Measurements from ENCODE around the gene PREX1. TPM values are rescaled to one million over a fixed set of nuclear protein-coding genes. Genes with fewer than 3 reads are reported as not detected.

The PREX1 gene
- total RNA-seq, 1 donor from 2014 or later = 78.2 TPM

DNA sequence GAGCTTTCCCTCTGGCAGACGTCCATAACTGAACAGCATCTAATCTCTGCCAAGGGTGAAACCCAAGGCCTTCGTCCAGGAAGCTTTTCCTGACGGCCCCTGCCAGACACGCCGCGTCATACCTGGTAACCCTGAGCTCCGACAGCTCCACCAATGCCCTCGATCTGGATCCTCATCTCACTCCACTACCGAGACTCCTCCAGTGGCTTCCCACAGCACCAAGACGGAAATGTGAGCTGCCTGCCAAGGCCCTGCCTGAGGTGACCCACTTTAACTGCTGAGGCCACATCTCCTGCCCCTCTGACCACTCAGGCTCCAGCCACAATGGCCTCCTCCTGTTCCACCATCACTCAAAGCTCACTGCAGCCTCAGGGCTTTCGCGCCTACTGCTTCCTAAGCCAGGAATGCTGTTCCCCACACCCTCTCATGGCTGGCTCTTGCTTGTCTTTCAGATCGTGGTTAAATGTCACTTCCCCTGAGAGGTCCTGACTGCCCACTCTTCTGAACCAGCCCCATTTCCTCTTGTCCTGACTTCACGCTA is 143.2 kb downstream of the PREX1 start:
- Histone ChIP-seq H3K9me3 (no peaks in the 10 kb centered on the region), H3K4me1 (peaks cover 64% of the 10 kb centered on the region), H3K27me3 (ENCODE audit: low read depth) (no peaks in the 10 kb centered on the region), H3K36me3 (peaks cover 30% of the 10 kb centered on the region), H3K4me3 (no peak overlapping the region), H3K27ac (no peak overlapping the region)
- ATAC-seq (no peak), DNase-seq (peak; percentile 38)
- TF ChIP-seq, protein P1, sequence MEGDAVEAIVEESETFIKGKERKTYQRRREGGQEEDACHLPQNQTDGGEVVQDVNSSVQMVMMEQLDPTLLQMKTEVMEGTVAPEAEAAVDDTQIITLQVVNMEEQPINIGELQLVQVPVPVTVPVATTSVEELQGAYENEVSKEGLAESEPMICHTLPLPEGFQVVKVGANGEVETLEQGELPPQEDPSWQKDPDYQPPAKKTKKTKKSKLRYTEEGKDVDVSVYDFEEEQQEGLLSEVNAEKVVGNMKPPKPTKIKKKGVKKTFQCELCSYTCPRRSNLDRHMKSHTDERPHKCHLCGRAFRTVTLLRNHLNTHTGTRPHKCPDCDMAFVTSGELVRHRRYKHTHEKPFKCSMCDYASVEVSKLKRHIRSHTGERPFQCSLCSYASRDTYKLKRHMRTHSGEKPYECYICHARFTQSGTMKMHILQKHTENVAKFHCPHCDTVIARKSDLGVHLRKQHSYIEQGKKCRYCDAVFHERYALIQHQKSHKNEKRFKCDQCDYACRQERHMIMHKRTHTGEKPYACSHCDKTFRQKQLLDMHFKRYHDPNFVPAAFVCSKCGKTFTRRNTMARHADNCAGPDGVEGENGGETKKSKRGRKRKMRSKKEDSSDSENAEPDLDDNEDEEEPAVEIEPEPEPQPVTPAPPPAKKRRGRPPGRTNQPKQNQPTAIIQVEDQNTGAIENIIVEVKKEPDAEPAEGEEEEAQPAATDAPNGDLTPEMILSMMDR (IDR thresholded peaks at IDR 0.05) = no peak
- intact Hi-C loops (cut with DNase I) = no loop called here

DNA sequence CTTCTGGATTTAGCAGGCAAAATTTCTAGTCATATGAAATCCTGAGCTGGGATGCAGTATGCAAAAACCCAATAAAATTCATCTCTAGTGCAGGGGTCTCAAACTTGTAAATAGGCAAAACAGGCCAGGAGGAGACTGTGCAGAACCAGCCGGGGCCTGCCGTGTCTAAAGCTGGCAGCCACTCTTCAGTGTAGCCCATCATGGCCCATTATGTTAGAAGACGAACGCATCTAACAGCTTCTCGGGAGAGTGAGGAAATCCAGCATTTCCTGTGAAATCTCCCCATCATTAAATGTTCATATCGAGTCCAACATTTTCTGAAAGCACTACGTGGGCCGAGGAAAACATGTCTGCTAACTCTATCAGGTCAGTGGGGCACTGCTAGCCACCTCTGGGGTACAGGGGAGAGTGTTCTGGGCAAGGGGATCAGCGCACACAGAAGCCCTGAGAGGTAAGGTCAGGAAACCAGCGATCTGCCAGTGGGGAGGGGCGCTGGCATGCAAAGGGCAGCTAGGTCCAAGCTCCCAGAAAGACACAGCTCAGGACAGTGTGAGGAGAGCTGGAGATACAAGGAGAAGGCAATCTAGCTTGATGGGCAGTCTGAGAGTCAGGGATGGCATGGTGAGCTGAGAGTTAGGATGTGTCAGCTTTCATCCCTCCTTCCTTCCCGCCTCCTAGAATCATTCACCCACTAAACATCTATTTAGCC is 144.2 kb downstream of the PREX1 start:
- peak; percentile 20 for DNase-seq
- peaks cover 64% of the 10 kb centered on the region for H3K4me1 ChIP-seq
- H3K27me3 ChIP-seq (ENCODE audit: low read depth) = no peaks in the 10 kb centered on the region
- no peaks in the 10 kb centered on the region for H3K9me3 ChIP-seq
- no peak overlapping the region for H3K4me3 ChIP-seq
- peak overlapping the region; percentile 62 for H3K27ac ChIP-seq
- ATAC-seq = no peak
- H3K36me3 ChIP-seq = peaks cover 32% of the 10 kb centered on the region
- intact Hi-C loops (cut with DNase I) = no loop called here
- TF ChIP-seq, protein P1 (IDR thresholded peaks at IDR 0.05) = no peak

DNA sequence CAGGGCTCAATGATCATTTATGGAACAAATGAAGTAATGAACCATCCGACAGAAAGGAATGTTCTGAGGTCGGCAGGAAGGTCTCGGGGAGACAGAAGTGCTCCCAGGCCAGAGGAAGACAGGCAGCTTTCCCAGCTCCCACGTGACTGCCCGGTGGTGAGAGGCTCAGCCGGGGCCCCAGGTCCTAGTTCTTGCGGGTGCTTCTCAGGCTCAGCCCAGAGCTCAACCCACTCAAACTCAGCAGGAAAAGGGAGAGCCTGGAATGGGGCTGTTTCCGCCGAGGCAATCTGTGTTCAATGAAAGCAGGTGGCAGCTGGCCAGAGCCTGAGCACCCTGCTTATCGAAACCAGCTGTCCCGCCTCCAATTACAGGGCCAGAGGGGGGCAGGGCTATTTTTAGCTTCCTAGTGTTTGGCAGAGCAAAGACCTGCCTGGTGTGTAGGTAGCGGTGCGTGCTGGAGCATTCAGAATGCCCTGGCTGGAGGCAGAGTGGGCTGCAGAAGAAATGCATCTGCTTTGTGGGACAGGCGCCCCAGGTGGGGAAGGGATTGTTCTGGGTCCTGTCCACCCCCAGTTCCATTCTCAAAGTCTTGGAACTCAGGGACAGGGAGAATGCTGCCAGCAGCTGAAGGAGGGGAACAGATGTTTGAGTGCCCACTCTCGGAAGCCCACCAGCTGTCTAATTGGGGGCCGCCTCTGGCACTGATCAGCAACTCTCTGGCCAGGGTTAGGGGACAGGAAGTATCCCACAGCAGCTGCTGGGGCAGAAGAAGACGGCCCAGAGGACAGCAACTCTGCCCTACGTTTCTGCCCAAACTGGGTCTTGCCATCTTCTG is 145.1 kb downstream of the PREX1 start:
- Histone ChIP-seq H3K27me3 (ENCODE audit: low read depth) (no peaks in the 10 kb centered on the region), H3K36me3 (peaks cover 37% of the 10 kb centered on the region), H3K4me3 (peak overlapping the region; percentile 19), H3K4me1 (peaks cover 62% of the 10 kb centered on the region), H3K27ac (peak overlapping the region; percentile 62), H3K9me3 (no peaks in the 10 kb centered on the region)
- peak; percentile 91 for DNase-seq
- TF ChIP-seq, protein P1 (IDR thresholded peaks at IDR 0.05) = no peak
- ATAC-seq = peak; percentile 84 to 89
- intact Hi-C loops (cut with DNase I) = no loop called here

DNA sequence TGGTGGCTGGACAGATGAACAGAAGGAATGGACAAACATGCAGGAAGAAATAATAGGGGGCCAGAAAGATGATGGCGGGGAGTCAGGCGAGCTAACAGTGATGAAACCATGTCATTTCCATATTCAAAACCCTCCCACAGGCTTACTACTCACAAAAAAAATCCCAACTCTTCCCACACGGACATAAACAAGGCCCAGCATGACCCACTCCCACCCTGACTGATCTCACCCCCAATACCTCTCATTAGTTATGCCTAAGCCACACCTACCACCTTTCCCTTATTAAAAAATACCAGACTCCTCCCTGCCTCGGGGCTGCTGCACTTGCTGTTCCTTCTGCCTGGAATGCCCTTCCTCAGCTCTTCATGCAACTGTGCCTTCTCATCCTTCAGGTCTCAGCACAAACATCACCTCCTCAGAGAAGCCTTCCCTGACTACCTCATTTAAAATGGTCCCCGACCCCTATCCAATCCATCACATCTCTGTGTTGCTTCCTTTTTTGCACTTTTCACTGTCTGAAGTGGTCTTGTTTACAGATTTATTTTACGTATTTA is 145.8 kb downstream of the PREX1 start:
- H3K4me1 ChIP-seq = peaks cover 54% of the 10 kb centered on the region
- ATAC-seq = no peak
- no peaks in the 10 kb centered on the region for H3K27me3 ChIP-seq (ENCODE audit: low read depth)
- peaks cover 44% of the 10 kb centered on the region for H3K36me3 ChIP-seq
- TF ChIP-seq, protein P1 (IDR thresholded peaks at IDR 0.05) = no peak
- peak overlapping the region; percentile 62 for H3K27ac ChIP-seq
- intact Hi-C loops (cut with DNase I) = no loop called here
- no peak overlapping the region for H3K4me3 ChIP-seq
- no peaks in the 10 kb centered on the region for H3K9me3 ChIP-seq
- DNase-seq = peak; percentile 2

DNA sequence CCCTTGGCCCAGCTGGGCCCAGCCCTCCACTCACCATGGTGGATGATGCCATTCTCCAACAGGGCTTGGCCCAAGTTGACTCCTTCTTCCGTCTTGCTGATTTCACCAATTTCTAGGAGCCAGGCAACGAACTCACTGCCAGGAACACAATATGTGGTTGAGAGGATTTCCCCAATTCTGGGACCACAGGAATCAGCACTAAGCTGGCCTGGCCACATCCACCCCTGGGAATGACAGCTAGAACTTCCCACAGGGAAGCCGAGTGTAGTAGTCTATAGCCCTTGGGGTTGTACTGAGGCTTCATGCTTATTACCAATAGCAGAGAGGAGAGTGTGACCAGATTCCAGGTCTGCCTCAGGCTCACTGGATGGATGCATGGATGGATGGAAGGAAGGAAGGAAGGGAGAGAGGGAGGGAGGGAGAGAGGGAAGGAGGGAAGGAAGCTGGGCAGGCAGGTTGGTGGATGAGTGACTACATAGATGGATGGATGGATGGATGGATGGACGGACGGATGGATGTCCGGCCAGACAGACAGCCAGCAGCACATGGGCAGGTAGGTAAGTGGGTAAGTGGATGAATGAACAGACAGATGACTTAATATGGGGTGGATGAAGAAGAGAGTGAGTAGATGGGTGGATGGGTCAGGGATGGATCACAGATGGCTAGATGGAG is 146.5 kb downstream of the PREX1 start:
- Histone ChIP-seq H3K36me3 (peaks cover 51% of the 10 kb centered on the region), H3K9me3 (no peaks in the 10 kb centered on the region), H3K27ac (no peak overlapping the region), H3K4me1 (peaks cover 47% of the 10 kb centered on the region), H3K27me3 (ENCODE audit: low read depth) (no peaks in the 10 kb centered on the region), H3K4me3 (no peak overlapping the region)
- DNase-seq (peak; percentile 12), ATAC-seq (no peak)
- TF ChIP-seq, protein P1 (IDR thresholded peaks at IDR 0.05) = no peak
- intact Hi-C loops (cut with DNase I) = no loop called here

Data from lower lobe of right lung (tissue), 2 donors.